GM18868 (cell line): Measurements from ENCODE around the gene FNDC3A.
"Not testable (repeated sequence)": the region's sequence is repeated elsewhere in the genome, so short reads cannot be mapped to it uniquely, and the experiment has no call there.

Experiments
- ATAC-seq: cut with Tn5 transposase; IDR thresholded peaks from one replicate; pipeline ENCODE4 v1.9.1; 2021; ENCODE audit warnings: mild to moderate bottlenecking, moderate library complexity; ENCODE audit not compliant: unreplicated experiment

The FNDC3A gene

GRCh38 chr13:49029570-49029969 lies 53.9 kb downstream of the FNDC3A start:
- ATAC-seq = no peak

- no peak for ATAC-seq
Observed at GRCh38 chr13:49030213-49030612, 54.5 kb downstream of the FNDC3A start.

DNA sequence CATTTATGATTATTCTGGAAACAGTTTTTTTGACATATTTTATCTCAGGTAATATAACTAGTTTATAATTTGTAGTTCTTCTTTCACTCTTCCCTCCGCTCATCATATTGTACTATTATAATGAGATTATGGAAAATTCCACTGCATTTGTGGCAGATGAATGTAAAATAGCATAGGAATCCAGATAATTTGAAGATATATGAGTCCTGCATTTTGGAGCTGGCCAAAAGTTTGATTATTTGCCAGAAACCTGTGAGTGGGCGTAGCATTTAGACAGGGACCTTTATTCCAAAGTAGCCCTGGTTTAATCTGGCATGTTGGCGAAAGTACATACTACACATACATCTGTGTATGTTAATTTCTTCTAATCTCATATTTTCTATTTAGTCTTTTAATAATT lies 65.2 kb downstream of the FNDC3A start:
- no peak for ATAC-seq

DNA sequence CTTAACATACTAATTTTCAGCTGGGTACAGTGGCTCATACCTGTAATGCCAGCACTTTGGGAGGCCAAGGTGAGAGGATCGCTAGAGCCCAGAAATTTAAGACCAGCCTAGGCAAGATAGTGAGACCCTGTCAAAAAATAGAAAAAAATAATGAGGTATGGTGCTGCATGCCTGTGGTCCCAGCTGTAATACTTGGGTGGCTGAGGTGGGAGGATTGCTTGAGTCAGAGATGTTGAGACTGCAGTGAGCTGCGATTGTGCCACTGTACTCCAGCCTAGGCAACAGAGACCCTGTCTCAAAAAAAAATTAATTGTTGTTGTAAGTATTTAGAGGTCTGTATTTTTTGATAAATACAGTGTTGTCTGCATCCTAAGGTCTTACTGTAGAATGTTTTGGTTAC lies 66.8 kb downstream of the FNDC3A start:
- no peak for ATAC-seq

- no peak for ATAC-seq
Observed at GRCh38 chr13:49044008-49044407, 68.3 kb downstream of the FNDC3A start.

DNA sequence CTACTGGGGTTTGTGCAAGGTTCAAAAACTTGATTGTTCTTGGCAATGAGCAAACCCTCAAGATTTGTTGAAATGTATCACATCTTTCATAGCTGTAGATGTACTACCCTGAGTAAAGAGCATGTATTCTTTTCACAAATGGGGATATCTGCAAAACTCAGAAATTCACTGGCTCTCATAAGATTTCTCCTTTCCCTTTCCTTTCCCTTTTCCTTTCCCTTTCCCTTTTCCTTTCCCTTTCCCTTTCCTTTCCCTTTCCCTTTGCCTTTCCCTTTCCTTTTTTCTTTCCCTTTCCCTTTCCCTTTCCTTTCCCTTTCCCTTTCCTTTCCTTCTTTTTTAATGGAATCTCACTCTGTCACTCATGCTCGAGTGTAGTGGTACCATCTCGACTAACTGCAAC lies 69.1 kb downstream of the FNDC3A start:
- ATAC-seq = no peak

GRCh38 chr13:49046002-49046401 lies 70.3 kb downstream of the FNDC3A start:
- no peak for ATAC-seq

- ATAC-seq = no peak
Observed at GRCh38 chr13:49046519-49046918, 70.8 kb downstream of the FNDC3A start.

- no peak for ATAC-seq
Observed at GRCh38 chr13:49052813-49053212, 77.1 kb downstream of the FNDC3A start.

DNA sequence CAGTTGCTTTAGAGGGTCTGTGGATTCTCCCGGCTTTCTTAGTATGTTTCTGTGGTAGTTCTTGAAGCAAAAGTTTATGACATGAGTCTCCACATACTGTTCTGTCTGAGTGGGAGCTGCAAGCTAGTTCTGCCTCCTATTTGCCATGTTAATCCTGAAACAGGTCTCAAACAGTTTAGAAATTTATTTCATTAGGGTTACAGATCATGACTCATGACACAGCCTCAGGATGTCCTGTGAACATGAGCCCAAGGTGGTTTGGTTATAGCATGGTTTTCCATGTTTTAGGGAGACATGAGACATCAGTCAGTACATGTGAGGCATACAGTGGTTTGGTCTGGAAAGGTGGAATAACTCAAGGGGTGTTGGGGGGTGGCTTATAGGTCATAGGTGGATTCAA lies 77.5 kb downstream of the FNDC3A start:
- ATAC-seq = no peak

DNA sequence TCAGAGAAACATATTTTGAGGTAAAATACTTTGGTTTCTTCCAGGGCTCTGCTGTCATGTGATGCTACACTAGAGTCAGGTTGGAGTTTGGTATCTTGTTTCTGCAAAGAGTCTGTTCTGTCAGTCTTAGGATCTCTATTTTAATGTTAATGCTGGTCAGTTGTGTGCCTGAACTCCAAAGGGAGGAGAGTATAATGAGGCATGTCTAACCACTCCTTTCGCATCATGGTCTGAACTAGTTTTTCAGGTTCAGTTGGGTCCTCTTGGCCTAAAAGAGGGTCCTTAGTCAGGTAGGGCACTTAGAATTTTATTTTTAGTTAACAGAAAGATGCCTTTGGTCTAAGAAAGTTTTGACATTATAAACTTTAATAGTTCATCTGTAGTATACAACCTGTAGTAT lies 78.2 kb downstream of the FNDC3A start:
- ATAC-seq = no peak

GRCh38 chr13:49055021-49055420 lies 79.3 kb downstream of the FNDC3A start:
- ATAC-seq = no peak

DNA sequence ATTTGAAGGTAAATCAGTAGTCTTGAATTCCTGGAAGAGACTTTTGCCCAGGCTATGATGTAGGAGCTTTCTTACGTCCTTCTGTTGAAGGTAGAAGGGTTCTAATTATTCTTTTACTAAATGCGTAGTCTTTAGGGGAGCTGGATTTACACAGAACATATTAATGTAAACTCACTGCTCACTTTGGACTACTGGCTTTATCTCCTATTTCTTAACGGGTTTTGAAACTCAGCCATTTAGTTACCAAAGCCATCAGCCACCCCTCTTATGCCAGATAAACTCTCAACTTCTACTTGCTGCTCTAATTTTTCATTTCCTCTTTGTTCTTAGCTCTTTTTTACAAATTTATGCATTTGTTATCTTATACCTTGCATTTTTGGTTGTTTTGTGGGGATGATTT lies 81.5 kb downstream of the FNDC3A start:
- ATAC-seq = no peak

DNA sequence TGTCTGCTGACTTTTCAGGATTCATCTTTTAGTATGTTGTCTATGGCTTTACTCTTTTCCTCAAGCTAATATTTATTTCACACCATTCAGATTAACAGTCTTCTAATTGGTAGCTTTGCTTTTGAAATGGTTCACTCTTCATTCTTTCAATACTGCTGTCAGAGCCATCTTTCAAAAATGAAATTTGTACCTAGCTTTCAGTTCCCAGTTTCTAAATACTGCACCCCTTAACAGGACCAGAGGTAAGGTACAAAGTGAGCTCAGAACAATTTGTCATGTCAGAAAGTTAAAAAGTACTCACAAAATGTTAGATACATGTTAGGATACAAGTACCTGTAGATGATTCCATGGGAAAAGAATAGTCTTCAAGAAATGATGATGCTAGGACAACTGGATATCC lies 83.0 kb downstream of the FNDC3A start:
- ATAC-seq = peak; percentile 55

GRCh38 chr13:49060678-49061387 lies 85.1 kb downstream of the FNDC3A start:
- ATAC-seq = no peak

GRCh38 chr13:49061388-49061752 lies 85.7 kb downstream of the FNDC3A start:
- ATAC-seq = not testable (repeated sequence)

GRCh38 chr13:49062297-49062896 lies 86.7 kb downstream of the FNDC3A start:
- no peak for ATAC-seq

- no peak for ATAC-seq
Observed at GRCh38 chr13:49063011-49063410, 87.3 kb downstream of the FNDC3A start.

DNA sequence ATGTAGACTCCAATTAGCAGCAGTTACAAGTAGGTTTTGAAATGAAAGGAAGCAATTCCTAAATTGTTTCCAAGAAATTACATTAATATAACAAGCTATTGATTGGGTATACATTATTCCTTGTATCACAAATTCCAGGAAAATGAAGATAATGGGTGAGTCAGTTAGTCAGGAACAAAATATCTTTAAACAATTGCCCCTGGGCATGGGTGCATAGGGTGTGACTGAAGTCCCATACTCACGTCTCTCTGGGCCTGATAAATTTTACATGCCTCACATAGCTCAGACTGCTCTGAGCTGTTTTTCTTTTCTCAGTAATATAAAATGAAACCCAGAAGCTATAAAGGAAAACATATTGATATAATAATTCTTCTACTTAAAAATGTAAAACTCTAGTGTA lies 87.8 kb downstream of the FNDC3A start:
- no peak for ATAC-seq

DNA sequence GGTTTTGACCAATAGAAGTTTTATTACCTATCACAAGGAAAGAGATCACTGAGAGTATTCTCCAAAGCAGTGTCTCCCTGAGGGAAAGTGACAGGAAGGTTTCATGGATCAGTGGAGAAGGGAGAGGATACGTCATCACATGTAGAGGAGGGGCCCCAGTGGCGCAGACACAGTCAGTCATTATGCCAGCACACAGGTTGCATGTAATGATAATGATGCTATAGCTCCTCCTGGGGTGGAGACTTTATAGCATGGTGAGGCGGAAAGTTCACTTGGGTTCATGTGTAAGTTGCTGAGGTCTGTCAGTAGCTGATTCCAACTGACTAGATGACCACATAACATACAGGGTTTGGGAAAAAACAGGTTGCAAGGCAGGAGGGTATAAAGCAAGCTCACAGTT lies 88.8 kb downstream of the FNDC3A start:
- ATAC-seq = no peak

- no peak for ATAC-seq
Observed at GRCh38 chr13:49066856-49067255, 91.1 kb downstream of the FNDC3A start.

- not testable (repeated sequence) for ATAC-seq
Observed at GRCh38 chr13:49068498-49068897, 92.8 kb downstream of the FNDC3A start.

- not testable (repeated sequence) for ATAC-seq
Observed at GRCh38 chr13:49070021-49070420, 94.3 kb downstream of the FNDC3A start.
